Psoas muscle (tissue), 8 donors: ENCODE data around the gene SMIM8. TPM values are rescaled to one million over a fixed set of nuclear protein-coding genes. Genes with fewer than 3 reads are reported as not detected.

Source experiments
- ATAC-seq, 4 donors: fragments of 200-7000 bp; cut with Tn5 transposase; one replicate each; pipeline ENCODE4 v1.9.1; 2020; ENCODE audit warnings: moderate library complexity in 3 of 4, mild to moderate bottlenecking in 2 of 4
- DNase-seq, 2 donors: peaks; one replicate each; pipeline ENCODE4 v3.0.0-alpha.2; 2020
- H3K27ac ChIP-seq: fragments of 200-600 bp; one replicate; pipeline ENCODE4 v1.8.0; 2022
- H3K27me3 ChIP-seq, 3 donors: fragments of 200-600 bp in 1 of 3; one replicate each; pipeline versions ENCODE4 v1.6.1 to v1.8.0; 2013 to 2022; ENCODE audit warnings: low read length in 2 of 3, mild to moderate bottlenecking in 2 of 3, moderate library complexity in 1 of 3; ENCODE audit not compliant: insufficient read depth in 3 of 3
- H3K36me3 ChIP-seq, 2 donors: fragments of 200-600 bp in 1 of 2; one replicate each; pipeline versions ENCODE4 v1.6.1 to v1.8.0; 2013 to 2022; ENCODE audit warnings: low read depth in 1 of 2, mild to moderate bottlenecking in 1 of 2, moderate library complexity in 1 of 2; ENCODE audit not compliant: insufficient read depth in 1 of 2
- H3K4me1 ChIP-seq: fragments of 200-600 bp; one replicate; pipeline ENCODE4 v1.8.0; 2022
- H3K4me3 ChIP-seq: fragments of 200-600 bp; one replicate; pipeline ENCODE4 v1.8.0; 2022; ENCODE audit warnings: mild to moderate bottlenecking
- H3K9me3 ChIP-seq: fragments of 200-600 bp; one replicate; pipeline ENCODE4 v1.8.0; 2022
- CTCF ChIP-seq: fragments of 200-600 bp; IDR thresholded peaks from one replicate; pipeline ENCODE4 v1.8.0; 2022; ENCODE audit warnings: antibody characterized with exemption
- WGBS, 3 donors: extraction: QIAGEN DNeasy Blood & Tissue Kit; methylation state at CpG; one replicate each; pipeline versions ENCODE4 v1.1.6 to v1.1.7; 2013; 5-methylcytosine and 5-hydroxymethylcytosine counted together
- intact Hi-C, 2 donors: fragments of 100-400 bp; cut with DNase I; formaldehyde crosslinking; loops; one replicate each; pipeline versions ENCODE4 v1.11.0 to v1.14.2; 2022
- polyA plus RNA-seq, 3 donors: library from polyadenylated mRNA; stranded (reverse); fragments of 200-250 nt; gene quantifications; one replicate each; pipeline ENCODE4 v1.2.3, GENCODE V29; 2013
- total RNA-seq, 4 donors: library from RNA; stranded (reverse); fragmentation: NEBNext Ultra II Directional in 2 of 4; extraction: Animal tissue kit (Norgen Biotek cat#: 25700) in 2 of 4; gene quantifications; one replicate each; pipeline versions ENCODE4 v1.2.1 to v1.2.4, GENCODE V29; 2021 to 2023
- donor health status: healthy with polysubstance abuse.
- donor health status: DM: no; HTN: no; CAD: no; lungs with moderate emphysema.
- donor health status: Bipolar disorder and iron deficiency.
- donor health status: healthy.
- donor health status: DM: yes; HTN: yes; CAD: no.
- donor health status: DM: no; HTN: no; CAD: no.
- donor health status: DM: no; HTN: no; CAD: no.
- donor health status: DM: yes; HTN: yes; CAD: no.

SMIM8 gene
- total and polyA plus RNA-seq, 7 donors: 3.7 to 8.6 (median 5.7) TPM

DNA sequence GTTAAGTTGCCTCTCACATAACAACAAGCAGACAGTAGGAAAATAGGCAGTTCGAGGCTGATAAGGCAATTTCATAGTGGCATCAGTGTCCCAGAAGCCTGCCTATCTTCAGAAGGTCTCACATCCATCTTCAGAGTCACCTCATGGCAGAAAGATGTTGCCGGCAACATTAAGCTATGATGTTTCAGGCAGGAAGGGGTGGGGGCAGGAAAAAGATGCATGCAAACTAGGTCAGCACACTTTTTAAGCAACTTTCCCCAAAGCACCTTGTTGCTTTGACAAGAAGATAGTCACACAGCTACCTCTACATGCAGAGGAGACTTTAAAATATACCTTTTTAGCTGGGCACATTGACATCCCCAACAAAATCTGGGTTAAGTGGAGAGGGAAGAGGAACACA is 43.2 kb upstream of the SMIM8 start:
- no peak for TF ChIP-seq CTCF
- Histone ChIP-seq H3K27ac (no peak overlapping the region), H3K9me3 (no peaks in the 10 kb centered on the region), H3K4me3 (no peak overlapping the region), H3K27me3 (no peaks in the 10 kb centered on the region), H3K36me3 (no peaks in the 10 kb centered on the region), H3K4me1 (no peaks in the 10 kb centered on the region)
- ATAC-seq (no peak), DNase-seq (no peak)
- intact Hi-C loops: no loop called here
- 31 to 35% (median 33%) methylated on average over 2 of the region's 2 CpGs for WGBS, 3 donors

DNA sequence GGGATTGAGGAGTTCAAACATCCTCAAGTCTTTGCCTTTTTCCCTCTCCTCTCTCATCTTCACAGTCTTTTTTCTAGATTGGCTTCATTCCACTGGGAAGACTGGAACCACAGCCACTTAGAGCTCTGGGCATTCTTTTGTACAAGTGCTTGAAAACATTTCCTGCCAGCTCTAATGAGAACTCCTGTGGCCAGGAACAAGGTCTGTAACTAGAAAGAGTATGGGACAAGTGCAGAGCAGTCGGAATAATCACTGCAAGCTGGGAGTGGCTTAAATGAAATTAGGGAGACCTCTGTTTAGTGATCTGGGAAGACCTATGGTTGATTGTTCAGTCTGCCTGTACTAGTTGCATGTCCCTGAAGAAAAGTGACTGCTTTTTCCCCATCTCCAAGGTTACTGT is 41.0 kb upstream of the SMIM8 start:
- Histone ChIP-seq H3K4me1 (no peaks in the 10 kb centered on the region), H3K9me3 (no peaks in the 10 kb centered on the region), H3K4me3 (no peak overlapping the region), H3K27ac (no peak overlapping the region), H3K27me3 (no peaks in the 10 kb centered on the region), H3K36me3 (no peaks in the 10 kb centered on the region)
- no peak for DNase-seq
- intact Hi-C loops: no loop called here
- no peak for TF ChIP-seq CTCF
- no peak for ATAC-seq
- 67 to 81% (median 71%) methylated on average over 1 of the region's 1 CpG for WGBS, 3 donors

GRCh38 chr6:87282743-87283142 is 39.6 kb upstream of the SMIM8 start:
- no peaks in the 10 kb centered on the region for H3K9me3 ChIP-seq
- DNase-seq (no peak), ATAC-seq (no peak)
- H3K4me1 ChIP-seq: no peaks in the 10 kb centered on the region
- intact Hi-C loops: no loop called here
- no peaks in the 10 kb centered on the region for H3K27me3 ChIP-seq
- no peak for TF ChIP-seq CTCF
- H3K27ac ChIP-seq: no peak overlapping the region
- H3K4me3 ChIP-seq: no peak overlapping the region
- 94 to 99% (median 97%) methylated on average over 1 of the region's 1 CpG for WGBS, 3 donors
- no peaks in the 10 kb centered on the region for H3K36me3 ChIP-seq

DNA sequence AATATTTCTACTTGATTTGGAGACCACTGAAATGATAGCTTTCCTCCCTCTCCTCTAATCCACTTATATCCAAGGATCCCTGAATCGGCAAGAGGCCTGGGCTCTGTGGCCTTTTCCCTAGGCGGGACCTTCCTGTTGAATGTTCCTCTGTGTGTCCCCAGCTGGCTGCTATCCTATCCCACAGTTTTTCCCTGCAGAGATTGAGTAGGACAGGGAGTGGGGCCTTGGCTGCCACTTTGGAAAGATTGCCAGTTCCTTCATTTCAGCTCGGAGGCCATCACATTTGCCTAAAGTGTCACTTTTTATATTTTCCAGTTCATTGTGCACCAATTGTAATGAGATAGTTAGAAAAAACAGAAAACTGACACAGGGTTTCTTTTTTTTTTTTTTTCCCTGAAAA is 38.9 kb upstream of the SMIM8 start:
- Histone ChIP-seq H3K4me1 (no peaks in the 10 kb centered on the region), H3K9me3 (no peaks in the 10 kb centered on the region), H3K4me3 (no peak overlapping the region), H3K27me3 (no peaks in the 10 kb centered on the region), H3K36me3 (no peaks in the 10 kb centered on the region), H3K27ac (no peak overlapping the region)
- ATAC-seq (no peak), DNase-seq (no peak)
- intact Hi-C loops: no loop called here
- WGBS, 3 donors: 59 to 69% (median 63%) methylated on average over 3 of the region's 3 CpGs
- TF ChIP-seq CTCF: no peak

GRCh38 chr6:87287251-87287650 is 35.1 kb upstream of the SMIM8 start:
- no peak overlapping the region for H3K27ac ChIP-seq
- no peaks in the 10 kb centered on the region for H3K9me3 ChIP-seq
- no peak overlapping the region for H3K4me3 ChIP-seq
- WGBS, 3 donors: 84 to 88% (median 86%) methylated on average over 2 of the region's 2 CpGs
- TF ChIP-seq CTCF: no peak
- DNase-seq (no peak), ATAC-seq (no peak)
- H3K27me3 ChIP-seq: peaks cover 0 to 6% (median 3%) of the 10 kb centered on the region in 3 donors
- intact Hi-C loops: no loop called here
- H3K4me1 ChIP-seq: no peaks in the 10 kb centered on the region
- no peaks in the 10 kb centered on the region for H3K36me3 ChIP-seq
